GM12878 (cell line): Measurements from ENCODE around the gene BCKDHB. TPM values are rescaled to one million over a fixed set of nuclear protein-coding genes. Genes with fewer than 3 reads are reported as not detected.

Source experiments
- ATAC-seq: fragments of 200-7000 bp; cut with Tn5 transposase; 3 replicates; pipeline ENCODE4 v1.9.1; 2020; ENCODE audit warnings: mild to moderate bottlenecking, moderate library complexity
- BruUV-seq: library from RNA; stranded (reverse); fragments of 400-500 nt; replicated peaks from 2 replicates; lab custom pipeline; 2021; lab: Mats Ljungman, UMichigan
- CTCF ChIA-PET: fragments of 300-600 bp; sonication (Branson Sonifier 250); formaldehyde crosslinking; extraction: SDS; loops from one replicate; lab custom pipeline; 2021; ENCODE audit warnings: inconsistent platforms; lab: Yijun Ruan, JAX
- POLR2A ChIA-PET: fragments of 350-600 bp; formaldehyde crosslinking; extraction: SDS; loops from one replicate; lab custom pipeline; 2021; ENCODE audit warnings: inconsistent platforms; lab: Charles Lee
- RAD21 ChIA-PET: fragments of 300-600 bp; sonication (Branson Sonifier 250); formaldehyde crosslinking; loops from one replicate; lab custom pipeline; 2023; ENCODE audit warnings: antibody characterized with exemption; ENCODE audit not compliant: unreplicated experiment; lab: Charles Lee
- SMC1A ChIA-PET: fragments of 300-600 bp; sonication (Branson Sonifier 250); formaldehyde crosslinking; loops from one replicate; lab custom pipeline; 2023; ENCODE audit not compliant: unreplicated experiment, uncharacterized antibody; lab: Charles Lee
- DNase-seq: peaks from one replicate; pipeline ENCODE4 v3.0.0-alpha.2; 2011; ENCODE audit warnings: low read depth, low spot score
- FAIRE-seq: peaks from 3 replicates; lab custom pipeline; 2011; peaks lifted over from hg19 to GRCh38; lab: Jason Lieb, UNC
- H2AFZ ChIP-seq: 2 replicates; pipeline ENCODE4 v1.6.0; 2011; ENCODE audit warnings: low read depth, low read length, control low read depth; ENCODE audit not compliant: control insufficient read depth
- H3K27ac ChIP-seq: 2 replicates; pipeline ENCODE4 v1.5.1; 2011; ENCODE audit warnings: control low read depth; ENCODE audit not compliant: control insufficient read depth, insufficient read depth
- H3K27me3 ChIP-seq, 2 experiments: replicated peaks in 1 of 2; 2 replicates each; pipeline versions ENCODE4 v1.6.0 to v1.6.1; 2011; ENCODE audit warnings: low read length in 1 of 2; ENCODE audit not compliant: control insufficient read depth in 2 of 2, insufficient read depth in 2 of 2
- H3K36me3 ChIP-seq, 2 experiments: 2 replicates each; pipeline ENCODE4 v1.5.1; 2011; ENCODE audit warnings: low read length in 1 of 2; ENCODE audit not compliant: control insufficient read depth in 2 of 2, insufficient read depth in 2 of 2
- H3K4me1 ChIP-seq: 2 replicates; pipeline ENCODE4 v1.6.1; 2011; ENCODE audit warnings: mild to moderate bottlenecking, low read length, moderate library complexity, mixed read lengths; ENCODE audit not compliant: control insufficient read depth, insufficient read depth
- H3K4me2 ChIP-seq: 2 replicates; pipeline ENCODE4 v1.6.0; 2011; ENCODE audit warnings: control low read depth; ENCODE audit not compliant: control insufficient read depth, insufficient read depth
- H3K4me3 ChIP-seq: fragments of 200-600 bp; sonication (generic); 2 replicates; pipeline ENCODE4 v1.5.1; 2016
- H3K79me2 ChIP-seq: 2 replicates; pipeline ENCODE4 v1.6.0; 2011; ENCODE audit warnings: low read length; ENCODE audit not compliant: control insufficient read depth, insufficient read depth
- H3K9ac ChIP-seq: 2 replicates; pipeline ENCODE4 v1.8.0; 2011; ENCODE audit warnings: low read length, control low read depth, mixed read lengths; ENCODE audit not compliant: control insufficient read depth, insufficient read depth
- H3K9me3 ChIP-seq: replicated peaks from 3 replicates; pipeline ENCODE4 v1.5.1; 2011; ENCODE audit warnings: mild to moderate bottlenecking, low read length; ENCODE audit not compliant: control insufficient read depth, insufficient read depth
- H4K20me1 ChIP-seq: 2 replicates; pipeline ENCODE4 v1.6.0; 2011; ENCODE audit not compliant: control insufficient read depth, insufficient read depth
- ASH2L ChIP-seq: fragments of 300-600, 200-600 bp; sonication (generic); IDR thresholded peaks from 2 replicates; pipeline ENCODE4 v1.6.1; 2017; ENCODE audit warnings: low read depth, mild to moderate bottlenecking, borderline replicate concordance
- ESRRA ChIP-seq: IDR thresholded peaks from 2 replicates; pipeline ENCODE4 v1.6.1; 2012; ENCODE audit warnings: mild to moderate bottlenecking, low read length, improper control_type of control experiment
- IRF4 ChIP-seq: IDR thresholded peaks from 2 replicates; pipeline ENCODE4 v1.6.1; 2011; ENCODE audit warnings: low read depth, low read length
- KLF5 ChIP-seq: fragments of 450-650 bp; IDR thresholded peaks from 2 replicates; pipeline ENCODE4 v1.6.1; 2014; ENCODE audit warnings: mild to moderate bottlenecking; ENCODE audit not compliant: partially characterized antibody
- LARP7 ChIP-seq: fragments of 450-650 bp; IDR thresholded peaks from 2 replicates; pipeline ENCODE4 v1.6.1; 2017; ENCODE audit warnings: mild to moderate bottlenecking
- MEF2B ChIP-seq: fragments of 450-650 bp; IDR thresholded peaks from 2 replicates; pipeline ENCODE4 v1.6.1; 2018; ENCODE audit warnings: mild to moderate bottlenecking, moderate library complexity; ENCODE audit not compliant: partially characterized antibody, poor library complexity, severe bottlenecking
- NFIC ChIP-seq: IDR thresholded peaks from 2 replicates; pipeline ENCODE4 v1.6.1; 2012; ENCODE audit warnings: low read depth, mild to moderate bottlenecking, inconsistent platforms, low read length, moderate library complexity
- PAX8 ChIP-seq: fragments of 450-650 bp; IDR thresholded peaks from 2 replicates; pipeline ENCODE4 v1.6.1; 2017; ENCODE audit warnings: mild to moderate bottlenecking, moderate library complexity
- PKNOX1 ChIP-seq: fragments of 450-650 bp; IDR thresholded peaks from 2 replicates; pipeline ENCODE4 v1.6.1; 2016; ENCODE audit warnings: mild to moderate bottlenecking
- PRDM15 ChIP-seq: fragments of 450-650 bp; formaldehyde crosslinking; IDR thresholded peaks from 2 replicates; pipeline ENCODE4 v1.4.0; 2020; ENCODE audit warnings: mild to moderate bottlenecking, moderate library complexity
- SIN3A ChIP-seq: IDR thresholded peaks from 2 replicates; pipeline ENCODE4 v1.6.1; 2012; ENCODE audit warnings: low read depth, low read length, improper control_type of control experiment
- SUPT20H ChIP-seq: IDR thresholded peaks from 2 replicates; pipeline ENCODE4 v1.6.1; 2011; ENCODE audit warnings: low read depth, mild to moderate bottlenecking, low read length, moderate library complexity, borderline replicate concordance; ENCODE audit not compliant: control insufficient read depth
- TCF7 ChIP-seq: IDR thresholded peaks from 2 replicates; pipeline ENCODE4 v1.6.1; 2014; ENCODE audit warnings: antibody characterized with exemption, borderline replicate concordance
- WGBS: methylation state at CpG from one replicate; pipeline ENCODE4 v1.1.6; 2016; ENCODE audit warnings: low lambda C conversion rate; ENCODE audit not compliant: insufficient replicate concordance, insufficient coverage; ENCODE audit errors: missing lambda C conversion rate; 5-methylcytosine and 5-hydroxymethylcytosine counted together
- in situ Hi-C: fragments of 300-500 bp; cut with MboI; formaldehyde crosslinking; loops from 9 replicates; pipeline ENCODE4 v1.14.3; 2018; ENCODE audit warnings: mixed read lengths
- intact Hi-C: fragments of 100-400 bp; cut with micrococcal nuclease; formaldehyde crosslinking; loops from one replicate; pipeline ENCODE4 v1.14.2; 2022; ENCODE audit not compliant: unreplicated experiment
- polyA plus RNA-seq, 11 experiments: library from polyadenylated mRNA; depleted of rRNA in 4 of 11; unstranded in 6 of 11; stranded (reverse) in 5 of 11; fragments of >200 nt; fragmentation: Nextera tagmentation in 4 of 11; fragmentation: Illumina TruSeq in 1 of 11; extraction: Ambion mirVana in 4 of 11; extraction: Trizol in 1 of 11; gene quantifications; 1 replicate in 1 of 11; 2 replicates in 10 of 11; pipeline versions ENCODE4 v1.2.1 to v1.2.3, GENCODE V29; 2011 to 2016; ENCODE audit warnings: inconsistent platforms in 2 of 11, missing spikeins in 2 of 11, low read depth in 1 of 11
- total RNA-seq, 4 experiments: library from RNA; depleted of rRNA in 3 of 4; stranded (reverse); fragments of >200 nt in 3 of 4; fragmentation: Illumina TruSeq in 1 of 4; extraction: Trizol in 1 of 4; gene quantifications; 2 replicates each; pipeline versions ENCODE4 v1.2.1 to v1.2.3, GENCODE V29; 2013 to 2021

BCKDHB gene
- total and polyA plus RNA-seq, 10 of the 15 experiments (the other 5 are each of a cell fraction or from before 2014, with no cell fraction given): 12.9 to 57.1 (median 25.3) TPM

- in situ Hi-C loops: no loop called here
- Histone ChIP-seq H2AFZ (no peak overlapping the region), H3K9ac (no peak overlapping the region), H3K4me3 (no peak overlapping the region), H3K79me2 (no peaks in the 10 kb centered on the region), H3K36me3 (no peaks in the 10 kb centered on the region), H3K4me2 (no peak overlapping the region), H3K27me3 (no peaks in the 10 kb centered on the region), H3K27ac (no peak overlapping the region), H3K4me1 (no peaks in the 10 kb centered on the region), H3K9me3 (no peaks in the 10 kb centered on the region; the same call in 2 of the 3 replicates), H4K20me1 (no peaks in the 10 kb centered on the region)
- POLR2A ChIA-PET: no interaction called here
- 83% methylated on average over 4 of the region's 4 CpGs for WGBS
- TF ChIP-seq SIN3A (no peak), LARP7 (no peak), PAX8 (no peak)
- CTCF ChIA-PET: no interaction called here
- DNase-seq (no peak), FAIRE-seq (no peak), ATAC-seq (no peak)
- SMC1A ChIA-PET: no interaction called here
- RAD21 ChIA-PET: no interaction called here
- intact Hi-C loops: no loop called here
- BruUV-seq: no TSS peak
Measured at GRCh38 chr6:80183019-80183795, 76.7 kb downstream of the BCKDHB start.

GRCh38 chr6:80185492-80185891 lies 79.0 kb downstream of the BCKDHB start:
- no peak for FAIRE-seq
- no peak for DNase-seq
- Histone ChIP-seq H3K79me2 (no peaks in the 10 kb centered on the region), H3K4me1 (no peaks in the 10 kb centered on the region), H3K9me3 (no peaks in the 10 kb centered on the region; the same call in 2 of the 3 replicates), H4K20me1 (no peaks in the 10 kb centered on the region), H2AFZ (no peak overlapping the region), H3K9ac (no peak overlapping the region), H3K36me3 (no peaks in the 10 kb centered on the region), H3K4me2 (no peak overlapping the region), H3K27ac (no peak overlapping the region), H3K27me3 (no peaks in the 10 kb centered on the region), H3K4me3 (no peak overlapping the region)
- 97% methylated on average over 2 of the region's 2 CpGs for WGBS
- intact Hi-C loops (no loop called here), in situ Hi-C loops (no loop called here)
- RAD21 ChIA-PET: no interaction called here
- no TSS peak for BruUV-seq
- ATAC-seq: no peak
- CTCF ChIA-PET: interaction anchor here (0.6 kb wide), 1 partner anchor 112 kb away, joined by 3 read pairs; no protein-coding TSS in a partner anchor
- SMC1A ChIA-PET: interaction anchor here (1.2 kb wide), 1 partner anchor 12 kb away, joined by 3 read pairs; no protein-coding TSS in a partner anchor
- POLR2A ChIA-PET: no interaction called here
- TF ChIP-seq PRDM15 (CRISPR knock-in tag) (no peak), KLF5 (no peak), SUPT20H (no peak), SIN3A (no peak), NFIC (no peak), ESRRA (no peak), PKNOX1 (no peak), IRF4 (no peak), TCF7 (no peak), MEF2B (no peak), ASH2L (no peak)
